Esophagus muscularis mucosa (tissue), 4 donors: ENCODE results near the gene TBX19. TPM values are rescaled to one million over a fixed set of nuclear protein-coding genes. Genes with fewer than 3 reads are reported as not detected.

Experiments used
- DNase-seq: peaks from one replicate; pipeline ENCODE4 v3.0.0-alpha.2; 2017; ENCODE audit errors: extremely low spot score
- H3K27ac ChIP-seq, 4 donors: fragments of 200-600 bp; sonication (generic); replicated peaks in 1 of 4; 1 replicate in 3 of 4; 2 replicates in 1 of 4; pipeline ENCODE4 v1.5.1; 2016 to 2019; ENCODE audit warnings: mild to moderate bottlenecking in 1 of 4
- H3K27me3 ChIP-seq, 4 donors: fragments of 200-600 bp; sonication (generic); one replicate each; pipeline versions ENCODE4 v1.5.1 to v1.6.0; 2016 to 2019
- H3K36me3 ChIP-seq, 4 donors: fragments of 200-600 bp; sonication (generic); one replicate each; pipeline ENCODE4 v1.5.1; 2016 to 2019
- H3K4me1 ChIP-seq, 4 donors: fragments of 200-600 bp; sonication (generic); one replicate each; pipeline ENCODE4 v1.5.1; 2016 to 2019
- H3K4me3 ChIP-seq, 4 donors: fragments of 200-600 bp; sonication (generic); 1 replicate in 2 of 4; 2 replicates in 2 of 4; pipeline ENCODE4 v1.5.1; 2016 to 2019; ENCODE audit warnings: mild to moderate bottlenecking in 4 of 4, moderate library complexity in 1 of 4
- H3K9me3 ChIP-seq, 4 donors: fragments of 200-600 bp; sonication (generic); 1 replicate in 3 of 4; 2 replicates in 1 of 4; pipeline ENCODE4 v1.5.1; 2016 to 2019
- EP300 ChIP-seq: sonication (generic); formaldehyde crosslinking; IDR thresholded peaks from one replicate; pipeline ENCODE4 v1.6.1; 2017; ENCODE audit warnings: antibody characterized with exemption
- POLR2A ChIP-seq: fragments of 450-650 bp; IDR thresholded peaks from one replicate; pipeline ENCODE4 v1.6.1; 2017; ENCODE audit warnings: antibody characterized with exemption, moderate library complexity, mild to moderate bottlenecking, low read depth
- POLR2AphosphoS5 ChIP-seq, 2 donors: sonication (generic); formaldehyde crosslinking; IDR thresholded peaks; one replicate each; pipeline ENCODE4 v1.6.1; 2017; ENCODE audit warnings: antibody characterized with exemption in 2 of 2
- WGBS: methylation state at CpG from one replicate; pipeline ENCODE4 v1.1.5; 2018; 5-methylcytosine and 5-hydroxymethylcytosine counted together
- intact Hi-C: fragments of 100-400 bp; cut with DNase I; formaldehyde crosslinking; loops from one replicate; pipeline ENCODE4 v1.15.1; 2023
- total RNA-seq, 4 donors: library from RNA; depleted of rRNA; stranded (reverse); fragments of >200 nt; gene quantifications; one replicate each; pipeline versions ENCODE4 v1.1.0 to v1.2.1, GENCODE V29; 2016
- TF ChIP-seq, protein P1 (sequence below), 3 experiments: fragments of 200-600 bp in 2 of 3; fragments of 450-650 bp in 1 of 3; sonication (generic) in 2 of 3; IDR thresholded peaks; one replicate each; pipeline ENCODE4 v1.5.1; 2017 to 2019; ENCODE audit warnings: antibody characterized with exemption in 3 of 3, mild to moderate bottlenecking in 2 of 3, moderate library complexity in 1 of 3

TBX19 gene
- total RNA-seq, 4 donors from 2014 or later: 0.83 to 2.0 (median 1.1) TPM

DNA sequence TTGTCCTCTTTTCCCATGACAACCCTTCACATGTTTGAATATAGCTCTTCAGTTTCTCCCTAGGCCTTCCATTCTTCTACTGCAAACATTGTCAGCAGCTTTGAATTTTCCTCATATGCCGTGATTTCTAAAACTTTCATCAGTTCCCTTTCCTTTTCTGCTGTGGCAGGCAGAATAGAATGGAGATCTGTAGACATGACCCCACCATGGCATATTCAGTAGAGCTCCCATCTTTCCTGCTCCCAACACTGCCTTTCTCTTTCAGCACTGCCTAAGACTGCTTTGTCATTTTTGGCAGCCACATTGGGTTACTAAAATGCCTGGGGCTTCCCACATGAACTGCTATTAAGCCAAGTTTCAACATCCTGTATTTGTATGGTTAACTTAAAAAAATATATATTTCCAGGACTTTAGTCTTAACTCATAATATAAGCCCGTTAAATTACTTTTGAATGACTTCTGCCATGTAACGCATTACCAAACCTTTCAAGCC lies 60.9 kb downstream of the TBX19 start:
- Histone ChIP-seq H3K27me3 (no peaks in the 10 kb centered on the region), H3K4me3 (no peak overlapping the region), H3K36me3 (no peaks in the 10 kb centered on the region), H3K4me1 (peaks cover 12 to 27% (median 25%) of the 10 kb centered on the region in 4 donors), H3K9me3 (peaks cover 0 to 5% (median 0%) of the 10 kb centered on the region in 4 donors), H3K27ac (peak overlapping the region in 1 of 4 donors; percentile 70)
- DNase-seq: no peak
- 85% methylated on average over 3 of the region's 3 CpGs for WGBS
- TF ChIP-seq, protein P1, sequence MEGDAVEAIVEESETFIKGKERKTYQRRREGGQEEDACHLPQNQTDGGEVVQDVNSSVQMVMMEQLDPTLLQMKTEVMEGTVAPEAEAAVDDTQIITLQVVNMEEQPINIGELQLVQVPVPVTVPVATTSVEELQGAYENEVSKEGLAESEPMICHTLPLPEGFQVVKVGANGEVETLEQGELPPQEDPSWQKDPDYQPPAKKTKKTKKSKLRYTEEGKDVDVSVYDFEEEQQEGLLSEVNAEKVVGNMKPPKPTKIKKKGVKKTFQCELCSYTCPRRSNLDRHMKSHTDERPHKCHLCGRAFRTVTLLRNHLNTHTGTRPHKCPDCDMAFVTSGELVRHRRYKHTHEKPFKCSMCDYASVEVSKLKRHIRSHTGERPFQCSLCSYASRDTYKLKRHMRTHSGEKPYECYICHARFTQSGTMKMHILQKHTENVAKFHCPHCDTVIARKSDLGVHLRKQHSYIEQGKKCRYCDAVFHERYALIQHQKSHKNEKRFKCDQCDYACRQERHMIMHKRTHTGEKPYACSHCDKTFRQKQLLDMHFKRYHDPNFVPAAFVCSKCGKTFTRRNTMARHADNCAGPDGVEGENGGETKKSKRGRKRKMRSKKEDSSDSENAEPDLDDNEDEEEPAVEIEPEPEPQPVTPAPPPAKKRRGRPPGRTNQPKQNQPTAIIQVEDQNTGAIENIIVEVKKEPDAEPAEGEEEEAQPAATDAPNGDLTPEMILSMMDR (IDR thresholded peaks at IDR 0.05): no peak
- TF ChIP-seq POLR2AphosphoS5 (IDR thresholded peaks at IDR 0.05): no peak
- no peak for TF ChIP-seq EP300
- TF ChIP-seq POLR2A: no peak
- intact Hi-C loops: loop anchor here (5.0 to 10.0 kb wide), 5 partner anchors 86 to 1006 kb away; partner anchors contain the start of gene ATP1B1

DNA sequence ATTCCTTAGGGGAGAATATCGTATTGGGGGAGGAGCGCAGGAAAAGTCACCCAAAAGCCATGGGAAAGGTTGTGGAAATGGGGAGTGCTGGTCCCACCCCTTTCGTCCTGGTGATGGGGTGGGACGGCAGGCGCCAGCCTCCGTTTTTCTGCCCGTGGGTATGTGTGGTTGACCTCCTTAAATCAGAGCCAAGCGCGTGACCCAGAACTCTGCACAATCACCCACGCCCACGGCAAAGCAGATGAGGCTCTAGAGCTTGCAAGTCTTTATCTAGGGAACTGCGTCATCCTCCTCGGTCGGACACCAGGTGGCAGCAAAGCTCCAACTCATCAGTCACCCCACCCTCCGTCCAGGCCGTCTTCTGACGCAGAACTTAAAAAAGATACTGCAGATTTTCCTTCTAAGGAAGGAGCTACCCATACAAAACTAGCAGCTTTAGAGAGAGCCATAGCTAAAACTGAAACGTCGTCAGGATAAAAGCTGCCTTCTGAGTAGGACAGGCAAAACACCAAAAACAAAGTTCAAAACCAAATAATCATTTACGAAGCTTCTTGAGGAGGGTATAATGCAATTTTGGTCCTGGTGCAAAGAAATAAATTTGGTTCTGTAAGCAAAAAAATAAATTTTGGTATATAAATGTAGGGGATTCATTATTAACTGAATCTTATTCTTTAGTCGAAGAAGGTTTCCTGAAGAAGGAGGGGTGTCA lies 62.0 kb downstream of the TBX19 start:
- Histone ChIP-seq H3K4me3 (peak overlapping the region; percentile 19 to 49 (median 37)), H3K9me3 (peaks cover 0 to 5% (median 0%) of the 10 kb centered on the region in 4 donors), H3K27me3 (no peaks in the 10 kb centered on the region), H3K4me1 (peaks cover 12 to 27% (median 25%) of the 10 kb centered on the region in 4 donors), H3K36me3 (no peaks in the 10 kb centered on the region), H3K27ac (peak overlapping the region; percentile 67 to 70 (median 68))
- 14% methylated on average over 17 of the region's 21 CpGs for WGBS
- TF ChIP-seq EP300: no peak
- TF ChIP-seq, protein P1 (IDR thresholded peaks at IDR 0.05): peak; percentile 81 to 90 (median 81)
- TF ChIP-seq POLR2AphosphoS5 (IDR thresholded peaks at IDR 0.05): peak; percentile 63 to 79
- intact Hi-C loops: loop anchor here (5.0 to 10.0 kb wide), 5 partner anchors 85 to 1005 kb away; partner anchors contain the start of gene ATP1B1
- DNase-seq: peak; percentile 97

DNA sequence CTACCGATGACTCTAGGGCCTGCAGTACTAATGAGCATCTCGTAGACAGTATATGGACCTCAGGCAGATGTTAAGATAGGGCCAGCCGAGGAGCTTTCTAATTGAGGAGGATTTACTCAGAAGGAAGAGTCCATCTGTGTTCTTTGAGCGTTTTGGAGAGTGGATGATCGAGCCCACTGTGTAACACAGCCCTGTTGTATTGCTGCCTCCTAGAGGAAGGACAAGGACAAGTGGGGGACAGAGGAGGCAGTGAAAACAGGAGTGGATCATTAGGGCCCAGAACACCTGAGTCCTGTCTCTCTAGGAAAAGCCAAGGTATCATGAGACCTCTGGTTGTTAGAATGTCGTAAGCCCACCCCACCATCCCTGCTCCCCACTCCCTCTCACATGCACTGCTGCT lies 62.9 kb downstream of the TBX19 start:
- Histone ChIP-seq H3K27me3 (no peaks in the 10 kb centered on the region), H3K36me3 (no peaks in the 10 kb centered on the region), H3K4me1 (peaks cover 12 to 27% (median 25%) of the 10 kb centered on the region in 4 donors), H3K4me3 (no peak overlapping the region), H3K9me3 (peaks cover 0 to 5% (median 0%) of the 10 kb centered on the region in 4 donors), H3K27ac (peak overlapping the region; percentile 67 to 70 (median 68))
- intact Hi-C loops: loop anchor here (5.0 to 10.0 kb wide), 5 partner anchors 84 to 1004 kb away; partner anchors contain the start of gene ATP1B1
- WGBS: 84% methylated on average over 6 of the region's 6 CpGs
- no peak for TF ChIP-seq POLR2AphosphoS5 (IDR thresholded peaks at IDR 0.05)
- no peak for TF ChIP-seq POLR2A
- TF ChIP-seq EP300: no peak
- TF ChIP-seq, protein P1 (IDR thresholded peaks at IDR 0.05): no peak
- no peak for DNase-seq

DNA sequence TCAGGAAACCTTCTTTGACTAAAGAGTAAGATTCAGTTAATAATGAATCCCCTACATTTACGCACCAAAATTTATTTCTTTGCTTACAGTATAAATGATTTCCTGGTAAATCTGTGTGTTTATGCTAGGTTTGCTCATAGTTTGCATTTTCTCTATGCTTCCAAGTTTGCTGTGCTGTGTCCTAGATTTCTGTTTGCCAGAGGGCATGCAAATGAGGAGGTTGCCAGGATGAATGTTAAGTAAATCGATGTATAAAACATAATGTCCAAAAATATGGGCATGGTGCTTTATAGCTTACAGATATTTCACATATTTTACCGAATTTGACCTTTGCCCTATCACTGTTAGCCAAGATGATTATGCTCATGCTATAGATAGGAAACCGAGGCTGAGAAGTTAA lies 63.8 kb downstream of the TBX19 start:
- intact Hi-C loops: loop anchor here (5.0 to 10.0 kb wide), 5 partner anchors 83 to 1003 kb away; partner anchors contain the start of gene ATP1B1
- Histone ChIP-seq H3K4me1 (peaks cover 12 to 27% (median 25%) of the 10 kb centered on the region in 4 donors), H3K27me3 (no peaks in the 10 kb centered on the region), H3K9me3 (peaks cover 0 to 5% (median 0%) of the 10 kb centered on the region in 4 donors), H3K4me3 (no peak overlapping the region), H3K36me3 (no peaks in the 10 kb centered on the region), H3K27ac (no peak overlapping the region)
- TF ChIP-seq, protein P1 (IDR thresholded peaks at IDR 0.05): no peak
- no peak for TF ChIP-seq EP300
- no peak for TF ChIP-seq POLR2AphosphoS5 (IDR thresholded peaks at IDR 0.05)
- no peak for TF ChIP-seq POLR2A
- no peak for DNase-seq
- 79% methylated on average over 4 of the region's 4 CpGs for WGBS
